GM21737 (cell line): ENCODE data around the gene NAA20.

Experiments used
- ATAC-seq: cut with Tn5 transposase; IDR thresholded peaks from one replicate; pipeline ENCODE4 v1.9.1; 2021; ENCODE audit warnings: mild to moderate bottlenecking, moderate library complexity; ENCODE audit not compliant: unreplicated experiment

Gene NAA20

GRCh38 chr20:20017844-20018185 is 653 bp downstream of the NAA20 start:
- no peak for ATAC-seq

- ATAC-seq = no peak
Measured at GRCh38 chr20:20018366-20018765, 1.2 kb downstream of the NAA20 start.

GRCh38 chr20:20019123-20019522 is 2.0 kb downstream of the NAA20 start:
- no peak for ATAC-seq

GRCh38 chr20:20020908-20021307 is 3.7 kb downstream of the NAA20 start:
- ATAC-seq = no peak

GRCh38 chr20:20021835-20022234 is 4.7 kb downstream of the NAA20 start:
- ATAC-seq = no peak

- peak; percentile 60 for ATAC-seq
Measured at GRCh38 chr20:20022498-20022897, 5.3 kb downstream of the NAA20 start.

- ATAC-seq = no peak
Measured at GRCh38 chr20:20023395-20023794, 6.2 kb downstream of the NAA20 start.

GRCh38 chr20:20024942-20025341 is 7.8 kb downstream of the NAA20 start:
- ATAC-seq = no peak

GRCh38 chr20:20027284-20027683 is 10.1 kb downstream of the NAA20 start:
- no peak for ATAC-seq

- ATAC-seq = no peak
Measured at GRCh38 chr20:20031790-20032189, 14.6 kb downstream of the NAA20 start.

GRCh38 chr20:20034486-20034885 is 17.3 kb downstream of the NAA20 start:
- ATAC-seq = no peak

GRCh38 chr20:20036756-20037155 is 19.6 kb downstream of the NAA20 start:
- ATAC-seq = no peak

GRCh38 chr20:20037960-20038359 is 20.8 kb downstream of the NAA20 start:
- ATAC-seq = no peak

- no peak for ATAC-seq
Measured at GRCh38 chr20:20038586-20038985, 21.4 kb downstream of the NAA20 start.

- ATAC-seq = no peak
Measured at GRCh38 chr20:20039752-20040387, 22.7 kb downstream of the NAA20 start.

GRCh38 chr20:20051767-20052073 is 34.6 kb downstream of the NAA20 start:
- peak; percentile 2 for ATAC-seq

- peak; percentile 91 for ATAC-seq
Measured at GRCh38 chr20:20052074-20052970, 35.2 kb downstream of the NAA20 start, which contains the start of the genes CFAP61 and CRNKL1. CFAP61 (plus strand) TSS chr20:20052532; CDS start chr20:20056654, 4,122 bp downstream. CRNKL1 (minus strand) TSS chr20:20052466; CDS start chr20:20052342, 124 bp downstream.

GRCh38 chr20:20060234-20060998 is 43.3 kb downstream of the NAA20 start:
- no peak for ATAC-seq

GRCh38 chr20:20063941-20064702 is 47.0 kb downstream of the NAA20 start:
- no peak for ATAC-seq

GRCh38 chr20:20065361-20065760 is 48.2 kb downstream of the NAA20 start:
- ATAC-seq = no peak
